ENCODE data around the gene CAB39L. TPM values are rescaled to one million over a fixed set of nuclear protein-coding genes. Genes with fewer than 3 reads are reported as not detected.

Gene CAB39L
- total and polyA plus RNA-seq, 2 of the 4 experiments (the other 2 are of a cell fraction), result 8.5 to 16.7 TPM

DNA sequence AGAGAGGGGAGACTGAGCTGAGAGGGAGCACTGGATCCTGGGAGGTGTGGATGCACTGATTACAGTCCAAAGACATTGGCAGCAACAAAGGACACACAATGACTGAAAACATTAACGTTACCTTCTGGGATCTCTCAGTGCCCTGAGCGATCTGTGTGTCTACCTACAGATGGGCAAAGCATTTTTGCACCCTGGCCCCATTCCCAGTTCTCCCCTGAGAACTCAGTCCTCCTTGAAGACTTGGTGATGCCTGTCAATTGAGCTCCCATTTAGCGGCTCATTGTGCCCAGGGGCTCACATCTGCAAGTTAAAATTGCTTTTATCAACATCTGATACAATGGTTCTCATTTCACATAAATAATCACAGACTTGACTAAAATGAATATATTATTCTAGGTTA, 133.6 kb downstream of the CAB39L start:
- dilution Hi-C loops (cut with HindIII; ENCODE audit: low sequenced_read_pairs, unreplicated experiment), result no loop called here
- CTCF ChIA-PET, result interaction anchor here (0.6 kb wide), 1 partner anchor 182 kb away, joined by 5 read pairs; no protein-coding TSS in a partner anchor

More for the DNA sequence above, 133.6 kb downstream of the CAB39L start:
- Histone ChIP-seq H4K5ac (ENCODE audit: low read depth, low read length) (peak overlapping the region; percentile 15; the same call in 1 of the 2 replicates), H3K4me3 (ENCODE audit: insufficient read depth, low read depth, low read length) (no peak overlapping the region), H2BK15ac (ENCODE audit: low read depth, low read length) (peak overlapping the region; percentile 78; the same call in 2 of the 3 replicates), H3K27ac (ENCODE audit: insufficient read depth, low read length) (no peak overlapping the region), H3K79me1 (ENCODE audit: low read depth in 1 of 2, low read length in 2 of 2) (peaks cover 3 to 20% of the 10 kb centered on the region in 2 experiments; a peak in 2 of 4 replicates), H2BK20ac (ENCODE audit: low read depth, low read length) (peak overlapping the region; percentile 59), H4K20me1 (ENCODE audit: insufficient read depth, low read length) (no peaks in the 10 kb centered on the region), H3K56ac (ENCODE audit: extremely low read depth, insufficient read depth, low read length) (no peak overlapping the region), H3K9ac (ENCODE audit: low read depth, low read length) (no peak overlapping the region), H3K4me2 (ENCODE audit: low read depth, low read length) (no peak overlapping the region), H3K23ac (ENCODE audit: low read depth, low read length) (no peak overlapping the region), H3K36me3 (ENCODE audit: control insufficient read depth, insufficient read depth, low read length) (peaks cover 3% of the 10 kb centered on the region; the same call in 1 of the 2 replicates), H2BK5ac (ENCODE audit: low read depth, low read length, poor library complexity, severe bottlenecking) (peak overlapping the region; percentile 59), H3K9me1 (ENCODE audit: insufficient read depth, low read length) (peaks cover 33% of the 10 kb centered on the region), H2AK9ac (replicated peaks; ENCODE audit: low read depth, low read length, poor library complexity) (no peak overlapping the region), H4K8ac (ENCODE audit: low read depth in 2 of 2, low read length in 2 of 2) (peak overlapping the region in 1 of 2 experiments; percentile 43; a peak in 2 of 4 replicates), H3K9me3 (ENCODE audit: control insufficient read depth, insufficient read depth, low read length) (no peaks in the 10 kb centered on the region), H3K4me1 (ENCODE audit: control insufficient read depth, insufficient read depth, low read length) (peaks cover 30% of the 10 kb centered on the region), H2AFZ (replicated peaks; ENCODE audit: low read length, poor library complexity) (peak overlapping the region; percentile 60), H3K14ac (replicated peaks; ENCODE audit: low read depth, low read length) (peak overlapping the region; percentile 22; the same call in 1 of the 2 replicates), H4K91ac (ENCODE audit: insufficient read depth, low read depth, low read length) (peak overlapping the region; percentile 72), H3K4ac (ENCODE audit: low read depth, low read length) (peak overlapping the region; percentile 49), H3K27me3 (ENCODE audit: control insufficient read depth, insufficient read depth, low read length) (no peaks in the 10 kb centered on the region), H2AK5ac (ENCODE audit: low read depth, low read length) (peak overlapping the region; percentile 88), H3K18ac (ENCODE audit: low read depth, low read length) (no peak overlapping the region), H2BK120ac (ENCODE audit: low read depth, low read length) (peak overlapping the region; percentile 57)
- in situ Hi-C loops (cut with MboI; ENCODE audit: low sequenced_read_pairs) (no loop called here), intact Hi-C loops (cut with micrococcal nuclease) (loop anchor here (5.0 kb wide), 2 partner anchors 47 to 62 kb away; no protein-coding TSS in a partner anchor)
- TF ChIP-seq, protein P1, sequence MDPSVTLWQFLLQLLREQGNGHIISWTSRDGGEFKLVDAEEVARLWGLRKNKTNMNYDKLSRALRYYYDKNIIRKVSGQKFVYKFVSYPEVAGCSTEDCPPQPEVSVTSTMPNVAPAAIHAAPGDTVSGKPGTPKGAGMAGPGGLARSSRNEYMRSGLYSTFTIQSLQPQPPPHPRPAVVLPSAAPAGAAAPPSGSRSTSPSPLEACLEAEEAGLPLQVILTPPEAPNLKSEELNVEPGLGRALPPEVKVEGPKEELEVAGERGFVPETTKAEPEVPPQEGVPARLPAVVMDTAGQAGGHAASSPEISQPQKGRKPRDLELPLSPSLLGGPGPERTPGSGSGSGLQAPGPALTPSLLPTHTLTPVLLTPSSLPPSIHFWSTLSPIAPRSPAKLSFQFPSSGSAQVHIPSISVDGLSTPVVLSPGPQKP (IDR thresholded peaks at IDR 0.05; ENCODE audit: borderline replicate concordance, low read depth, low read length), result no peak
- no peak for TF ChIP-seq FOS (IDR thresholded peaks at IDR 0.05; ENCODE audit: low read depth, low read length)
- TF ChIP-seq CHD1 (IDR thresholded peaks at IDR 0.05; ENCODE audit: low read depth, low read length), result no peak
- TF ChIP-seq SMC3 (IDR thresholded peaks at IDR 0.05; ENCODE audit: low read depth, low read length), result no peak
- no peak for TF ChIP-seq POLR2A (IDR thresholded peaks at IDR 0.05; ENCODE audit: low read depth, low read length)
- no peak for TF ChIP-seq RCOR1 (IDR thresholded peaks at IDR 0.05; ENCODE audit: insufficient replicate concordance, low read length)
- no peak for TF ChIP-seq MXI1 (IDR thresholded peaks at IDR 0.05; ENCODE audit: borderline replicate concordance, low read depth, low read length)
- TF ChIP-seq USF2 (IDR thresholded peaks at IDR 0.05; ENCODE audit: low read depth, low read length), result no peak
- TF ChIP-seq MAFK (IDR thresholded peaks at IDR 0.05; ENCODE audit: low read depth, low read length), result no peak
- TF ChIP-seq RAD21 (IDR thresholded peaks at IDR 0.05; ENCODE audit: low read length), result no peak
- no peak for TF ChIP-seq RFX5 (IDR thresholded peaks at IDR 0.05; ENCODE audit: low read depth, low read length)
- no peak for TF ChIP-seq MAZ (IDR thresholded peaks at IDR 0.05; ENCODE audit: borderline replicate concordance, low read depth, low read length)
- no peak for TF ChIP-seq NFE2L2 (IDR thresholded peaks at IDR 0.05; ENCODE audit: low read depth, low read length)
- TSS peak; percentile 64 for BruUV-seq (replicated peaks)
- DNase-seq (no peak), ATAC-seq (ENCODE audit: low read depth) (no peak)
- 91% methylated on average over 2 of the region's 3 CpGs; no CpG with 5 or more reads in 1 of the 2 experiments for WGBS, 2 experiments (ENCODE audit: extremely low coverage in 2 of 2, insufficient read length in 1 of 2)
- POLR2A ChIA-PET (ENCODE audit: unreplicated experiment), result no interaction called here
